Spinal cord (tissue), 10 donors: Measurements from ENCODE around the gene OPN1MW. TPM values are rescaled to one million over a fixed set of nuclear protein-coding genes. Genes with fewer than 3 reads are reported as not detected.
"Not testable (repeated sequence)": the region's sequence is repeated elsewhere in the genome, so short reads cannot be mapped to it uniquely, and the experiment has no call there.

Source experiments
- DNase-seq, 6 donors: peaks; one replicate each; pipeline versions ENCODE4 v3.0.0 to v3.0.0-alpha.2; 2013 to 2015; ENCODE audit warnings: low spot score in 6 of 6, low read depth in 4 of 6
- H3K27ac ChIP-seq: one replicate; pipeline ENCODE4 v1.5.1; 2013; ENCODE audit warnings: low read depth, low read length, control low read depth
- H3K27me3 ChIP-seq: one replicate; pipeline ENCODE4 v1.6.1; 2013; ENCODE audit warnings: low read length; ENCODE audit not compliant: control insufficient read depth, insufficient read depth
- H3K36me3 ChIP-seq: one replicate; pipeline ENCODE4 v1.6.1; 2013; ENCODE audit warnings: low read length; ENCODE audit not compliant: control insufficient read depth, insufficient read depth
- H3K4me1 ChIP-seq: one replicate; pipeline ENCODE4 v1.6.1; 2013; ENCODE audit warnings: low read length; ENCODE audit not compliant: control insufficient read depth, insufficient read depth
- H3K4me3 ChIP-seq: one replicate; pipeline ENCODE4 v1.5.1; 2013; ENCODE audit warnings: low read depth, low read length, control low read depth
- H3K9me3 ChIP-seq: one replicate; pipeline ENCODE4 v1.6.1; 2013; ENCODE audit warnings: low read length; ENCODE audit not compliant: control insufficient read depth, insufficient read depth
- WGBS: methylation state at CpG from one replicate; pipeline ENCODE4 v1.1.5; 2013; ENCODE audit warnings: missing lambda C conversion rate; ENCODE audit not compliant: insufficient coverage; 5-methylcytosine and 5-hydroxymethylcytosine counted together
- polyA plus RNA-seq, 2 donors: library from polyadenylated mRNA; unstranded; fragments of 120-200 nt; gene quantifications; one replicate each; pipeline ENCODE4 v1.2.1, GENCODE V29; 2013; ENCODE audit not compliant: insufficient read length in 2 of 2
- total RNA-seq, 2 donors: library from RNA; depleted of rRNA in 1 of 2; stranded (reverse); fragments of 120-200 nt in 1 of 2; fragments of >200 nt in 1 of 2; gene quantifications; one replicate each; pipeline versions ENCODE4 v1.2.3 to v1.2.4, GENCODE V29; 2013 to 2014
- donor health status: healthy.

Gene OPN1MW
- total and polyA plus RNA-seq, 4 donors = not detected

DNA sequence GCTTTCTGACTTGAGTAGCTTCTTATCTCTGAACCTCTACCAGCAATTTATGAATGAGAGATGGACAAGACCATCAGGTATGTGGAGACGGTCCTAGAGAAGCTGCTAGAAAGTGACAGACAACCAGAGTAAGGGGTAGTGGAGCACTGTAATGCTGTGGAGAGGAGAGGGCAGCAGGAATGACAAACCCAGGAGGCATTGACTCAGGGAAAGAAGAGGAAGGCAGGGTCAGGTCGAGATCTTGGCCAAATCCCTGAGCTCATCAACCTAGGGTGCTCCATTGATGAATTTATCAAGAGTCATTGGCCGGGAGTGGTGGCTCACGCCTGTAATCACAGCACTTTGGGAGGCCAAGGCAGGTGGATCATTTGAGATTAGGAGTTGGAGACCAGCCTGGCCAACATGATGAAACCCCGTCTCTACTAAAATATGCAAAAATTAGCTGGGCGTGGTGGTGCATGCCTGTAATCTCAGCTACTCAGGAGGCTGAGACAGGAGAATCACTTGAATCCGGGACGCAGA, 57.6 kb downstream of the OPN1MW start:
- DNase-seq, H3K36me3 ChIP-seq, H3K27me3 ChIP-seq, H3K27ac ChIP-seq, H3K4me1 ChIP-seq, H3K4me3 ChIP-seq, H3K9me3 ChIP-seq: not testable (repeated sequence)
- 77% methylated on average over 4 of the region's 8 CpGs for WGBS

Other genes starting within 250 kb of the OPN1MW start
- gene NAA10, start 247.6 kb upstream of the OPN1MW start, total RNA-seq = 10 to 100 TPM; 26.9 to 60.0 TPM
- 100 to 1,000 TPM; 106 to 115 TPM for gene NAA10, start 247.6 kb upstream of the OPN1MW start, polyA plus RNA-seq
- 10 to 100 TPM in 1 of 2 donors, 1 to 10 TPM in 1; 7.0 to 10.4 TPM for gene RENBP, start 238.0 kb upstream of the OPN1MW start, total RNA-seq
- gene RENBP, start 238.0 kb upstream of the OPN1MW start, polyA plus RNA-seq = 10 to 100 TPM; 10.2 to 11.6 TPM
- 10 to 100 TPM; 13.1 to 24.0 TPM for gene HCFC1, start 210.8 kb upstream of the OPN1MW start, total RNA-seq
- gene HCFC1, start 210.8 kb upstream of the OPN1MW start, polyA plus RNA-seq = 10 to 100 TPM; 47.7 to 56.3 TPM
- 1 to 10 TPM; 2.0 to 9.0 TPM for gene TMEM187, start 209.8 kb upstream of the OPN1MW start, total RNA-seq
- gene TMEM187, start 209.8 kb upstream of the OPN1MW start, polyA plus RNA-seq = 1 to 10 TPM; 6.8 to 8.9 TPM
- gene IRAK1, start 162.7 kb upstream of the OPN1MW start, total RNA-seq = 10 to 100 TPM; 10.2 to 28.9 TPM
- 10 to 100 TPM; 65.0 to 68.4 TPM for gene IRAK1, start 162.7 kb upstream of the OPN1MW start, polyA plus RNA-seq
- 10 to 100 TPM; 30.7 to 37.7 TPM for gene MECP2, start 84.9 kb upstream of the OPN1MW start, total RNA-seq
- gene MECP2, start 84.9 kb upstream of the OPN1MW start, polyA plus RNA-seq = 10 to 100 TPM; 41.8 to 43.3 TPM
- gene OPN1LW, start 38.4 kb upstream of the OPN1MW start, total RNA-seq = not detected
- gene OPN1LW, start 38.4 kb upstream of the OPN1MW start, polyA plus RNA-seq = not detected
- gene OPN1MW2, start 37.2 kb downstream of the OPN1MW start, total RNA-seq = not detected
- gene OPN1MW2, start 37.2 kb downstream of the OPN1MW start, polyA plus RNA-seq = not detected
- not detected for gene OPN1MW3, start 75.0 kb downstream of the OPN1MW start, total RNA-seq
- gene OPN1MW3, start 75.0 kb downstream of the OPN1MW start, polyA plus RNA-seq = not detected
- not detected for gene TEX28, start 112.5 kb downstream of the OPN1MW start, total RNA-seq
- gene TEX28, start 112.5 kb downstream of the OPN1MW start, polyA plus RNA-seq = not detected
- gene TKTL1, start 113.2 kb downstream of the OPN1MW start, total RNA-seq = 10 to 100 TPM in 1 of 2 donors, 1 to 10 TPM in 1; 1.9 to 14.1 TPM
- 10 to 100 TPM; 17.7 to 22.6 TPM for gene TKTL1, start 113.2 kb downstream of the OPN1MW start, polyA plus RNA-seq
- gene FLNA, start 192.0 kb downstream of the OPN1MW start, total RNA-seq = 100 to 1,000 TPM; 187 to 384 TPM
- gene FLNA, start 192.0 kb downstream of the OPN1MW start, polyA plus RNA-seq = 100 to 1,000 TPM; 203 to 271 TPM
- gene EMD, start 196.7 kb downstream of the OPN1MW start, total RNA-seq = 10 to 100 TPM; 14.1 to 19.5 TPM
- 10 to 100 TPM; 84.4 to 88.1 TPM for gene EMD, start 196.7 kb downstream of the OPN1MW start, polyA plus RNA-seq
- gene RPL10, start 215.8 kb downstream of the OPN1MW start, total RNA-seq = 1,000 to 10,000 TPM; 1,775 to 3,365 TPM
- gene RPL10, start 215.8 kb downstream of the OPN1MW start, polyA plus RNA-seq = 1,000 to 10,000 TPM; 2,002 to 2,049 TPM
- gene DNASE1L1, start 226.7 kb downstream of the OPN1MW start, total RNA-seq = 10 to 100 TPM; 13.4 to 24.6 TPM
- 10 to 100 TPM in 1 of 2 donors, 1 to 10 TPM in 1; 9.9 to 16.4 TPM for gene DNASE1L1, start 226.7 kb downstream of the OPN1MW start, polyA plus RNA-seq
- 10 to 100 TPM; 12.2 to 30.0 TPM for gene TAFAZZIN, start 228.9 kb downstream of the OPN1MW start, total RNA-seq
- 10 to 100 TPM; 48.4 to 65.3 TPM for gene TAFAZZIN, start 228.9 kb downstream of the OPN1MW start, polyA plus RNA-seq
- gene ATP6AP1, start 246.1 kb downstream of the OPN1MW start, total RNA-seq = 10 to 100 TPM; 62.8 to 86.8 TPM
- 100 to 1,000 TPM; 196 to 208 TPM for gene ATP6AP1, start 246.1 kb downstream of the OPN1MW start, polyA plus RNA-seq